Medulla oblongata (tissue), 1 donor: ENCODE data around the gene AEBP1.
A peak's percentile ranks its signal among the peaks of the same experiment; 100 is the strongest.

Experiments used
- DNase-seq: peaks from one replicate; pipeline ENCODE4 v3.0.0-alpha.2; 2015; ENCODE audit errors: extremely low spot score

AEBP1 gene

DNA sequence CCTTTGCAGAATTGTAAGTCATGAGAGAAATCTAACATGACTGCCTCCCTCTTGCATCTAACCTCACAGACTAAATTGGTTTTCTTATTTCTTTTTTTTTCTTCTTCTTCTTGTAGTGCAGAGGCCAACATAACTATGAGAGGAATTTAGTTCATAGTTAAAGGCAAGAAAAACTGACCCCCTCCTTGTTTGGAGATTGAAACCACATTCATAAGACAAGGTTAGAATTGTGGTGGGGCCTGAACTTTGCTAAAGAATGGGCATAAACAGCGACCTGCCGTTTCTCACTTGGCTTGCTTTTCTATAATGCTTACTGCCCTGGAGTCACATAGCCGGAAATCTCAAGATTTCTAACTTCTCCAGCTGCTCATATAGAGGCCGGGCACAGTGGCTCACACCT lies 19.4 kb upstream of the AEBP1 start:
- no peak for DNase-seq

DNA sequence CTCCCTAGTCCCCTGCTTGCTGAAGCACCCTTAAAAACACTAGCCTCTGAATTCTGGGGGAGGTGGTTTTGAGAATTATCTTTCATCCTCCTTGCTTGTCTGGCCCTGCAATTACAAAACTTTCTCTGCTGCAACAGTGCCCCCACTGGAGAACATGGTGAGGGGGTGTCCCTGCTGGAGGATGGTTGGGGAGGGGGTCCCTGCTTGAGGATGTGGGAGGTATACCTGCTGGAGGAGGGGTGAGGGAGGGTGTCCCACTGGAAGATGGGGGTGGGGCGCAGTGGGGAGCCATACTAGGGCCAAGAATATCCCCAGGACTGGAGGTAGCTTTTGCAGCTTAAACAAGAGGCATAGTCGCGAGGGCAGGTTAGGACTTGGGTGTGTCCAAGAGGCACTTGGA lies 18.6 kb upstream of the AEBP1 start:
- DNase-seq = no peak

DNA sequence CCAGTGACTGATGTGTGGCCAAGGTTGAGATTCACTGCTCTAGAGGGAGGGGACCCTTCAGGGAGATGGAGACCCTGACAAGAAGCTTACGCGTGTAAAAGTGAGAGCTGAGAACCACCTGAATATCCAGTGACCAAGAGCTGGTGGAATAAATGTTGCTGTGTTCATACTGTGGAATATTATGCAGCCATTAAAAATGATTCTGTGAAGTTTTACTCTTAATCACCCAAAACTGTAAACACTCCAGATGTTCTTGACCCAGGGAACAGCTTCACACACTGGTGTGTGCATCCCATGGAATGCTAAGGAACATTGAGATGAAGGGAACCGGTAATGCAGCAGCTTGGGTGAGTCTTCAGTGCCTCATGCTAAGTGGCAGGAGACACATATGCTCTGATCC lies 17.5 kb upstream of the AEBP1 start:
- DNase-seq = no peak

DNA sequence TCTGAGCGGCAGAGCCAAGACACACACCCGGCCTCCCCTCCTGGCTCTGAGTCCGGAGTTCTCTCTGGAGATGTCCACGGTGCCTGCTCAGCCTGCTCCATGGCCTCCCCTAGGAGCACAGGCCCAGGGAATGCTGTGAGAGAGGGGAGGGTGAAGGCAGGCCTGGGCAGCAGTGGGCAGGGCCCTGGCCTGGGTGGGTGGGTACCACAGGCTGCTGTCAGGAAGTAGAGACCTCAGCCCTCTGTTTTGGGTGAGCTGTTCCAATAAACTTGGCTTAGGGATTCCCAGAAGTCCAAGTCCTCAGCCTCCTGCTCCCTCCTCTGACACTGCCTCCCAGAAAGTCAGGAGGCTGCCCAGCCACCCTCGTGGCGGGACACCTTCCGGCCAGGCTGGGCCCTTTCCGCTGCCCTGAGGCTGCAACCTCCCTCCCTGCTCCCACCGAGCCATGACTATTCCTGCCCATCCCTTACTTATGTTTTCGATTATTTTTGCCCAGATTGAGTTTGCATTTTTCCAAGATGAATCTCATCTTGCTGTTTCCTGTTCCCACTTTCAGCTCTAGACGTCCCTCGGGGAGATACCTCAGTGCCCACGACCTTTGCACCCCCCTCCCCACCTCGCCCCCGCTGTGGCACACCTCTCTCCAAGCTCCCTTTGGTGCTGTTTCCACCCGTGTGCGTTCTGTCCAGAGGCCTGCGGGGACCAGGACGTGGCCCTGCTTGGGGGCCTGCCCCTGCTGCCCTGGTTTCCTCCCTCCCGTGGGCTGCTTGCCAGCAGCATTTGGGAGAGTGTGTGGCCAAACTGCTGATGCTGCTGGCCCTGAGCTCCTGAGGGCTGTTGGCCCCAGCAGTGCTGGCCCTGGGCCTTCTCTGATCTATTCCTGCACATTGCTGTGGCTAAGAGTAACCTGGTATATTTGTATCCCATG lies 16.0 kb upstream of the AEBP1 start:
- peak; percentile 73 for DNase-seq

DNA sequence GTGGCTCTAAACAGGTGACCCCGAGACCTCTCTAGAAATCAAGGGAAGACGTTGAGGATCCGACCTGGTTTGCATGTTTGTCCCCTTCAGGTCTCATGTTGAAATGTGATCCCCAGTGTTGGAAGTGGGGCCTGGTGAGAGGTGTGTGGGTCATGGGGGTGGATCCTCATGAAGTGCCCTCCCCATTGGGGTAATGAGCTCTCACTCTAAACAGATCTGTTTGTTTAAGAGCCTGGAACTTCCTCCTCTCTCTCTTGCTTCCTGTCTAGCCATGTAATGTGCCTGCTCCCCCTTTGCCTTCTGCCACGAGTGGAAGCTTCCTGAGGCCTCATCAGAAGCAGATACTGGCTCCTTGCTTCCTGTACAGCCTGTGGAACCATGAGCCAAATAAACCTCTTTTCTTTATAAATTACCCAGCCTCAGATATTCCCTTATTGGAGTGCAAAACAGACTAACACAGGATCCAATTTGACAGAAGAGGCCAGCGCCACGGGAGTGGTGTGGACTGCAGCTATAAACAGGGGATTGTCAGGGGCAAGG lies 11.0 kb upstream of the AEBP1 start:
- DNase-seq = no peak

DNA sequence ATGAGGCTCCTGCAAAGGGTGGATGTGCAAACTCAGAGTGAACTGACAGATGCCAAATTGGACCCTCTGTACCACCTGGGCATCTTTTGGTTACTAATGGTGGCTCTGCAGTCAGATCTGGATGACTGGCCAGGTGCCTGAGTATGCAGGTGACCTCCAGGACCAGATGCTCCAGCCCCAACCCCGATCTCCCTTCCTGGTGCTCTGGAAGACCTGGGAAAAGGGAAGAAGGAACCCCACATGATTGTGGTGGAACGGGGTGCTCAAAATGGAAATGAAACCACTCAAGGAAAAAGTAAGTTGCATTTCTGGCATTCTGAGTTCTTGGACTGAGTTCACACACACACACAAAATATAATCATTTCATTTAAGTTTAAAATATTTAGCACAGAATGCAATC lies 9.8 kb upstream of the AEBP1 start:
- no peak for DNase-seq

DNA sequence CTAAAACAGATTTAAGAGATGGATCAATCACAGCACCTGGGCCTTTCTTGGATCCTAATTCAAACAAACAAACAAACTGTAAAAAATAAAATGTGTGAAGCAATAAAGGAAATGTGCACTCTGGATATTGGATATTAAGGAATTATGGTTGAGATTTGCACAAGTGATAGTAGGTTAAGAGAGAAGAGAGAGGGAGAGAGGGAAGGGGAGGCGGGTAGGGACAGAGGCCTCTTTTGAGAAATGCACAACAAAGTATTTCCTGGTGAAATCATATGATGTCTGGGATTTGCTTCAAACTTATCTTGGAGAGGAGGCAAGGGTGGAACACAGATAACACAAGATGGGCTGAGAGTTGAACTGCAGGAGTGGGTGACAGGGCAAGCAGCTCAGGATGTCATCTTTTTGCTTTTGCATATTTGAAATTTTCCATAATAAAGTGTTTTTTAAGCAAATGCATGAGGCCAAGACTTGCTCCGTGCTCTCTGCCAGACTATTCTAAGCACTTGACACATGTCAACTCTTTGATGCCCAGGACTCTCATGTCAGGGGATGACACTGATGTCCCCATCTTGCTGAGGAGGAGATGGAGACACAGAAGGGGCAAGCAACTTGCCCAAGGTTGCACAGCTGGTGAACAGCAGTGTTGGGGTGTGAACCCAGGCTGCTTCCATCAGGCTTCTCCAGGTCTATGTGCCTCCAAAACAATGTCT lies 9.1 kb upstream of the AEBP1 start:
- DNase-seq = no peak

DNA sequence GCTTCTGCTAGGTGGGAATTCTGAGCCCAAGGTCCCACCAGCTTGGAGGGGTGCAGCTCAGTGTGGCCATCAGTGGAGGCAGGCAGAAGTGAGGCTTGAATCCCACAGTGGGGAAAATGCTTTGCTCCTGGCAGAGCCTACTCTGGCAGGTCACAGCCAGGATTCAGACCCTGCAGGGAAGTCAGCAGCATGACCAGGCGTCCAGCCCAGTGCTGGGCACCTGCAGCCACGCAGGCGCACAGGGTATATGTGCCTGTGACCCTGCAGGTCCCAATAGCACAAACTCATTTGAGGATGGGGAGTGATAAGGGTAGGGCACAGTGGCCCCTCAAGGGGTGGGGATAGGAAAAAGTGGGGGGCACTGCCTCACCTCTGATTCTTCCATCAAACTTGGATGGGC lies 8.4 kb upstream of the AEBP1 start:
- DNase-seq = no peak

DNA sequence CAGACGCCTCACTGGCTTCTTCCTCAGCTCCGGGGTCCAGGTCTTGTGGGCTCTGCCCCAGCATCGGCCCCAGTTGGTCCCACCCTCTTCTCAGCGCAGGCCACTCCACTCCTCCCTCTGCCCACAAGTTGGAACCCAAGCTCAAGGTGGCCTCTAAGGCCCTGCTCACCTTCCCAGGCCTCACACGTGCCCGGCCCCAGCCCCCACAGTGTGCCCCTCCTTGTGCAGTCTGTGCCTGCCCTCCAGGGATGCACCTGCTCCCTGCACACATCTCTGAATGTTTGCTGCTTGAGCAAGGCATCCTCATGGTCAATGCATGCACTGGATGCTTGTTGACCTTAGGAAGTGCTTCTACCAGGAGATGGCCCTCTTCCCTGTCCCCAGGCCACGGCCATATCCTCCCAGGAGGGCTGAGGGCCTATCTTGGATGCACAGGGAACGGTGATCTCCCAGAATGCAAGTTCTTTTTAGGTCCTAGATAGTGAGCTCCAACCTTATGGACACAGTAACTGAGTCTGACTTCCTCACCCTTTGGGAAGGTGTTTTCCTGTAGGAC lies 7.7 kb upstream of the AEBP1 start:
- DNase-seq = no peak

DNA sequence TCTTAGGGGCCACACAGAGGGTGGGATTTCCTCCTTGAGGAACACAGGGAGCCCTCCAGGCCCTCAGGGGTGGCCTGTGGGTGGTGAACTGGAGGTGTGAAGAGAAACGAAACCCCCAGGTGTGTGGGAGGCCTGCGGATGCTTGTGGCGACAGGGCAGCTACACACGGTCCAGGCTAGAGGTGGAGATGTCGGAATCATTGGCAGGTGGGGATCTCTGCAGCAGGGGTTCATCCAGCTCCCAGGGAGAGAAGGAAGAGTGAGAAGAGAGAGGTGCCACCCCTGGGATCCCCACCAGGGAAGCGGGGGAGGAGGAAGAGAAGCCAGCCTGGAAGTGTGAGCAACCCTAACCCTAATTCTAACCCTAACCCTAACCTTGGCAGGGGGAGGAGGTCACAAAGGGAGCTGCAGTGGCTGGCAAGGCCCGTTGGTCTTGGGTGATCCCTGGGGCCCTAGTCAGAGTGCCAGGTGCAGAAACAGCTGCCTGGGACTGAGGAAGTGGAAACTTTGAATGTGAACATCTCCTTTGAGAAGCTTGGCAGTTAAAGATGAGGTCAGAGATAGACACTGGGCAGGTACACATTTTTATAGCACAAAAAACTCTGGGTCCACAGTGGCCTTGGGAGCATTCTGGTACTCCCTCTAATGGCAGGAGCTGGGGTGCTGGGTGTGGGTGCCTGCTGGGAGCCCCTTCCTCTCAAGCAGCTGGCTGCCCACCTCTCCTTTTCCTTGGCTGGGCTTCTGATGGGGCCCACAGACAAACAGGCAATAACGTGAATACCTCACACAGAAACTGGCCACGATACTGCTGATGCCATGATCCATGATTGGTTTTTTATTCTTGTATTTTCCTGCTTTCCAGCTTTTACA lies 6.8 kb upstream of the AEBP1 start:
- DNase-seq = no peak

DNA sequence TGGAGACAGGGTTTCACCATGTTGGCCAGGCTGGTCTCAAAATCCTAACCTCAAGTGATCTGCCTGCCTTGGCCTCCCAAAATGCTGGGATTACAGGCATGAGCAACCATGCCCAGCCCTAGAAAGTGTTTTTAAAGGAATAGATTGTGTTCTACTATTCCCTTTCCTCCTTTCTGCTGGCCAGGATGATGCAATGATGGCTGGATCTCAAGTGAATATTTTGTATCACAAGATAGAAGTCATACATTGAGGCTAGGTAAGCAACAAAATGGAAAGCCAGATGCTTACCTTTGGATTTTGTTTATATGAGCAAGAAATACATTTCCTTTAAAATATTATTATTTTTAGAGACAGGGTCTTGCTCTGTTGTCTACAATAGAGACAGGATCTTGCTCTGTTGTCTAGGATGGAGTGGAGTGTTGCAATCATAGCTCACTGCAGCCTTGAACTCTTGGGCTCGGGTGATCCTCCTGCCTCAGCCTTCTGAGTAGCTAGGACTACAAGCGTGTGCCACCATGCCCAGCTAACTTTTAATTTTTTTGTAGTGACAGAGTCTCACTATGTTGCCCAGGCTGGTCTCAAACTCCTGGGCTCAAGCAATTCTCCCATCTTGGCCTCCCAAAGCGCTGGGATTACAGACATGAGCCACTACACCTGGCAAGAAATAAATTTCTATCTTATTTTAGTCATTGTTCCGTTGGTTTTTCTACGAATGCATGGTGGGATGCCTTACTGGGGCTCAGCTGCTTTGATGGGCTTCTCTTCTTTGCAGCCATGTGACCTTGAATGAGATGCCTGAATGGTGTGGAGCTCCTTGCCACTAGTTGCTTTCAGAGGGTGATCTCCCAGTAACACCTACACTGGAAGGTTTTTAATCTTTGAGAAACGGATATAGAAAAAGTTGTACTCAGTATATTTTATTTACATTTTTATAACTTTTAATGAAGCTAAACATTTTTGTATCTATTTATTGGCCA lies 5.8 kb upstream of the AEBP1 start:
- no peak for DNase-seq

DNA sequence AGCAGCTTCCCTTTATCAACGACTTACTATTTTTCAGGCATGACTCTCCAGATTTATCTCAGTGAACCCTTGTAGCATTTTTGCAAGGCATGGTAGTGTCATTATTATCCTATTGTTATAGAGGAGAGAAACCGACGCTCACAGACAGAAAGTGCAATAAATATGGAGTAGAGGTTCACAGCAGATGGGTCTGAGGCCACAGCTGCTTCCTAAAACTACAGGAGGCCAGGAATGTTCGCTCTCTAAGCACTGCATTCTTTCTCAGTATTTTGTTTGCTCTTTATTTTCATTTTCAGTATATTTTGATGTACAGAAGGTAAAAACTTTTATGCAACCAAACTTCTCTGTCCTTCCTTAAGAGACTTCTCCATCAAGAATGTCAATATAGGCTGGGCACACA lies 4.5 kb upstream of the AEBP1 start:
- no peak for DNase-seq

DNA sequence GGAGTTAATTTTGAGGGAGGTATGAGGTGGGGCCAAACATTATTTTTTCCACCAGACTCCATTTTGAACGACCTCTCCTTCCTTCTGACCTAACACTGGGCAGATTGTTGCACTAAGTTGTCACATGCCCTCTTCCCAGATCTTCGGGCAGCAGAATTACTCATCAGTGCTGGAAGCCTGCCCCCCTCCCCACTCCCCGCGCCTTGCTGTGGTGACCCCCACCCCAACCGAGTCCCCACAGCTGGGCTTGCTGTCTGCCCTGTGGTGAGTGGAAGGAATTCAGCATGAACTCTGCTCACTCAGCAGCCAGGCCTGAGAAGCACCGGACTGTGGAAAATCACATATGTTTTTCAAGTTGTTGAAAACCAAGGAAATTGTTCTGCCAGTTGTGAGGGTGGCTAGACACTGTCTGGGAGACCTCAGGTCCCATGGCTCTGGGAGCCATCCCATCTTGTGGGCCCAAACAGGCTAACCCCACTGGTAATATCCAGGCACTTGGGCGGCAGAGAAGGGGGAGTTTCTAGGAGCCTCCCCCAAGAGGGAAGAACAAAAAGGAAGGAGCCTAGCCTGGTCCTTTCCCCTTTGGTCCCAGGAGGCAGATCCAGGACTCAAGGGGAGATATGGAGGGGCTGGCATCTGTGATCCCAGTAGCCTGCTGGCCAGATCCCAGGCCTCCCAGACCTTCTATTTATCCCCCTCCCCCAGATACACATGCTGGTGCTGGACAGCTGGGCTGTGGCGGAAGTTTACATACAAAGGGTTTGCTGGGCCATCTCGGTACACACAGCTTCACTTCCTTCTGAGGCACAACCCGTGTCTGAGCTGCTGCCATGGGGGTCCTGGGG lies 3.5 kb upstream of the AEBP1 start:
- no peak for DNase-seq

DNA sequence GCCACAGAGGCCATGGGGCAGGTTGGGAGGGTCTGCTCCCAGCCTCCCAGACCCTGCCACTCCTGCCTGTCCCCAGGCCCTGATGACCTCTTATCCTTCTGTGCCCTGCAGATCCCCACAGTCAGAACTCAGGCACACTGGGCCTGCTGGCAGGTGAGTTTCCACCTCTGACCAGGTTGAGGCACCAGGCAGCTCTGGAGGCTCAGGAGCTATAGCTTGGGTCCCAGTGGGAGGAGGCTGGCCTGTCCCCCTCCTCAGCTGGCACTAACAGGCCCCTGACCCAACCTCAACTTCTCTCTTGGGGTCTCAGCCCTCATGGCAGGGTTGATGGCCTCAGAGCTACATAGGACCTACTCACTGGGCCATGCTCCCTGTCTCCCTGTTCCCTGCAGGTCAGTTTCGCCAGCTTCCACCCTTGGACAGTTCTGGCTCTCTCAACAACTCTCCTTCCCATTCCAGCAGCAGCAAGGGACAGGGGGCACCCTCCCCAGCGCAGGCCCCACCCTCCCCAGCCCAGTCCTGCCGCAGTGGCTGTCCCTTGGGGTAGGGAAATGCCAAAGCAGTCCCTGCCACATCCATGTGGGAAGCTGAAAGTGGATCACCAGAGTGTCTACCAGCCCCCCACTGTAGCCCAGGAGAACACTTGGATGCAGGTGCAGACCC lies 2.7 kb upstream of the AEBP1 start:
- no peak for DNase-seq

DNA sequence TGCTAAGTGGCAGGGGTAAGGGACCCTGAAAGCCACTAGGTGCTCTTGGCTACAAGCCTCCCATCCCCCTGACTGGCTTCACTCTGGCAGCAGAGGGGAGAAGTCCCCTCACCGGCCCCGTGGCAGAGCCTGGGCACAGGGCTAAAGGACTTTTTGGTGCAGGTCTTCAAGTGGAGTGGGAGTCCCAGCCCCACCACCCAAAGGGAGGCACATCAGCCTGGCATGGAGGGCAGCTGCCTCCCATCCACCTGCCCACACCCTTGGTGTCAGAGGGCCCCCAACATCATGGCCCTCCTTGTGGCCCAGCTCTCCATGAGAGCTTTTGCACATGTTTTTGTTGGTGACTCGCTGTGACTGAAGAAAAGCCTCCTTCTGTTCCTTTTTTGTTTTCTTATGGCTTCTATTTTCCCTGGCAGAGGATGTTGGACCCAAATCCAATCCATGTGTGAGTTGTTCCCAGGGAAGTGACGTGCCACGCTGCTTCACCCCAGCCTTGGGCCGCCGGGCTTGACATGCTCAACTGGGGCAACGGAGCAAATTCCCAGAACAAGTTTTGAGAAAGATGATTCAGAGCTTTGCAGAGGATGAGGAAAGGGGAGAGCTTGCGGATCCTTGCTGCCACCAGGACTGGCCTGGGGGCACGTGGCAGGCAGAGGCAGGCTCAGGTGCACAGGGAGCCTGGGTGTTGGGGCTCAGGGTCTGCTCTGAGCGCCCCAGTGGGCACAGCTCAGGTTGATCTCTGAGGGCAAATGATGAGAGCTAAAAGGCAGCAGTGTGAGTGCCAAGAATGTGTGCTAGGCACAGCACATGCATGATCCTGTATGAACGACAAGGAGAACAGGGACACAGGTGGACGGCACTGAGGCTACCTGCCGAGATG lies 1.9 kb upstream of the AEBP1 start:
- DNase-seq = peak; percentile 59

DNA sequence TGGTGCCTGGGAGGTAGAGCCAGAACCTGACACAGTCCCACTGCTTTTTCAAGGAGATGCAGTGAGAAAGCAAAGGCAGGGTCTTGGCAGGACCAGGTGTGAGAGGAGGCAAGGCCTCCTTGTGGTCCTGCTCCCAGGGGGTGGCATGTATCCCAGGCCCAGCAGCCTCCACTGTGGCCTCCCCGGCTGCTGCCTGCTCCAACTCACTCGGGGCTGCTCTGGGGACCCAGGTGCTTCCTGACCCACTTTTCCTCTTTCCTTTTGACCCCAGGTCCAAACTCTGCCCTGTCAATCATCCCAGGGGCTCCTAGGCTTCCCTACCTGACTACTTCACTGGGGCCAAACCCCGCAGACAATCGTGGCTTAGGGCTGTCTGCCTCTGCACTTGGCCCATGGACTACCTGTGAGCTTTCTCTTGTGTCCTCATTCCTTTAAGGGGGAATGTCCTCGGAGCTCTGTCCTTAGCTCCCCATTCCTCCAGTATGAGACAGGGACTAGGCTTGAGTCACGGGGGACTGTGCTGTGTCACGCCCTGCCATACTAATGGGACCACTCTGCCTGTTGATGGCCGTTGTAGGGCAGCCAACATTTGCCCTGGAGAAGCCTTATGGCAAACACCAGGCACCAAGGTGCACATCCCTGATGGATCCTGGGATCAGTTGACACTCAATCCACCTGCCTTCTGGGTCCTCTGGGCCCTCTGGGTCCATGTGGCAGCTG lies 1.1 kb upstream of the AEBP1 start:
- DNase-seq = no peak

DNA sequence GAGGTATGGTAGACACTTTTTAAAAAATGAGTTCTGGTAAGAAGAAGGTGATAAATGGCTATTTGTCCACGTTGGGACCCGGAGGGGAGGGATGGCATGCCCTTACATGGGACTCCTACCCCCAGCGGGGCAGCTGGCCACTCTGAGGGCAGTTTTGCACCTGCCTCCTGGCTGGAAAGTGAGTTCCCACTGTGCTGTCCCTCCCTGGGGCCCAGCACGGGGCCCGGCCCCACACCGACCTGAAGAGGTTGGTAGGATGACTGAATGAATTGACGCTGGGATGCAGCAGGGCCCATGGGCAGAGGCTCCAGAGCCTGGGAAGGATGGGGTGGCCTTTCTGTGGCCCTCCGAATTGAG lies 601 bp upstream of the AEBP1 start:
- DNase-seq = no peak
